ENCODE data around the gene HOXD9.
A peak's percentile ranks its signal among the peaks of the same experiment; 100 is the strongest.

HOXD9 gene

GRCh38 chr2:176160251-176160985 lies 37.9 kb downstream of the HOXD9 start:
- peak; percentile 61 for DNase-seq
- Mint-ChIP-seq H3K27ac (peak overlapping the region; percentile 99), H3K4me1 (peaks cover 91% of the 10 kb centered on the region), H3K27me3 (ENCODE audit: low read depth, poor library complexity) (no peaks in the 10 kb centered on the region), H3K9me3 (no peaks in the 10 kb centered on the region), H3K36me3 (ENCODE audit: low read depth) (peaks cover 8% of the 10 kb centered on the region), H3K4me3 (peak overlapping the region; percentile 86)
- no peak for TF ChIP-seq CTCF (IDR thresholded peaks at IDR 0.05)

GRCh38 chr2:176160986-176161824 lies 38.7 kb downstream of the HOXD9 start:
- H3K4me1 Mint-ChIP-seq = peaks cover 91% of the 10 kb centered on the region
- TF ChIP-seq CTCF (IDR thresholded peaks at IDR 0.05) = no peak
- peak overlapping the region; percentile 86 for H3K4me3 Mint-ChIP-seq
- no peaks in the 10 kb centered on the region for H3K9me3 Mint-ChIP-seq
- peaks cover 5% of the 10 kb centered on the region for H3K36me3 Mint-ChIP-seq (ENCODE audit: low read depth)
- H3K27ac Mint-ChIP-seq = peak overlapping the region; percentile 94
- DNase-seq = no peak
- H3K27me3 Mint-ChIP-seq (ENCODE audit: low read depth, poor library complexity) = no peaks in the 10 kb centered on the region

GRCh38 chr2:176161825-176162626 lies 39.5 kb downstream of the HOXD9 start:
- Mint-ChIP-seq H3K4me1 (peaks cover 92% of the 10 kb centered on the region), H3K4me3 (peak overlapping the region; percentile 86), H3K27me3 (ENCODE audit: low read depth, poor library complexity) (peaks cover 3% of the 10 kb centered on the region), H3K36me3 (ENCODE audit: low read depth) (peaks cover 13% of the 10 kb centered on the region), H3K9me3 (no peaks in the 10 kb centered on the region), H3K27ac (peak overlapping the region; percentile 94)
- DNase-seq = no peak
- no peak for TF ChIP-seq CTCF (IDR thresholded peaks at IDR 0.05)

GRCh38 chr2:176162911-176163671 lies 40.6 kb downstream of the HOXD9 start:
- peak; percentile 89 for DNase-seq
- Mint-ChIP-seq H3K27ac (peak overlapping the region; percentile 99), H3K9me3 (no peaks in the 10 kb centered on the region), H3K4me3 (peak overlapping the region; percentile 86), H3K27me3 (ENCODE audit: low read depth, poor library complexity) (peaks cover 4% of the 10 kb centered on the region), H3K36me3 (ENCODE audit: low read depth) (peaks cover 23% of the 10 kb centered on the region), H3K4me1 (peaks cover 93% of the 10 kb centered on the region)
- no peak for TF ChIP-seq CTCF (IDR thresholded peaks at IDR 0.05)

- H3K9me3 Mint-ChIP-seq = no peaks in the 10 kb centered on the region
- H3K4me1 Mint-ChIP-seq = peaks cover 91% of the 10 kb centered on the region
- peak overlapping the region; percentile 99 for H3K27ac Mint-ChIP-seq
- peaks cover 4% of the 10 kb centered on the region for H3K27me3 Mint-ChIP-seq (ENCODE audit: low read depth, poor library complexity)
- no peak for DNase-seq
- peaks cover 23% of the 10 kb centered on the region for H3K36me3 Mint-ChIP-seq (ENCODE audit: low read depth)
- no peak for TF ChIP-seq CTCF (IDR thresholded peaks at IDR 0.05)
- peak overlapping the region; percentile 86 for H3K4me3 Mint-ChIP-seq
These were observed 41.1 kb downstream of the HOXD9 start for GRCh38 chr2:176163672-176164056.

Data from nephron progenitor cell (in vitro differentiated cells).